PC-9 (cell line): Measurements from ENCODE around the gene OR2T34. TPM values are rescaled to one million over a fixed set of nuclear protein-coding genes. Genes with fewer than 3 reads are reported as not detected.

Experiments used
- BruUV-seq: library from RNA; stranded (reverse); fragments of 400-500 nt; replicated peaks from 2 replicates; lab custom pipeline; 2021; lab: Mats Ljungman, UMichigan
- CTCF ChIA-PET: fragments of 300-600 bp; sonication (Branson Sonifier 250); formaldehyde crosslinking; loops from one replicate; lab custom pipeline; 2022; ENCODE audit warnings: antibody characterized with exemption; lab: Charles Lee
- POLR2A ChIA-PET: fragments of 300-600 bp; sonication (Branson Sonifier 250); formaldehyde crosslinking; loops from one replicate; lab custom pipeline; 2022; ENCODE audit warnings: antibody characterized with exemption; ENCODE audit not compliant: unreplicated experiment; lab: Charles Lee
- DNase-seq, 2 experiments: peaks; one replicate each; pipeline versions ENCODE4 v3.0.0 to v3.0.0-alpha.2; 2015 to 2022; ENCODE audit warnings: mixed read lengths in 1 of 2
- H2AFZ ChIP-seq: fragments of 200-600 bp; sonication (generic); 2 replicates; pipeline ENCODE4 v1.8.1; 2017; ENCODE audit warnings: antibody characterized with exemption
- H3F3A ChIP-seq: fragments of 200-600 bp; sonication (generic); 2 replicates; pipeline ENCODE4 v1.8.1; 2017; ENCODE audit warnings: antibody characterized with exemption, mild to moderate bottlenecking, low read depth; ENCODE audit not compliant: insufficient read depth
- H3K27ac ChIP-seq: fragments of 200-600 bp; sonication (generic); 2 replicates; pipeline ENCODE4 v1.6.1; 2016; ENCODE audit warnings: mixed run types
- H3K27me3 ChIP-seq: fragments of 200-600 bp; sonication (generic); 2 replicates; pipeline ENCODE4 v1.6.1; 2016; ENCODE audit warnings: low read depth, mixed run types; ENCODE audit not compliant: insufficient read depth
- H3K36me3 ChIP-seq: fragments of 200-600 bp; sonication (generic); 2 replicates; pipeline ENCODE4 v1.6.1; 2016; ENCODE audit warnings: low read depth, mixed run types
- H3K4me1 ChIP-seq: fragments of 200-600 bp; sonication (generic); replicated peaks from 2 replicates; pipeline ENCODE4 v1.6.1; 2016; ENCODE audit warnings: mixed run types; ENCODE audit not compliant: insufficient read depth
- H3K4me2 ChIP-seq: fragments of 200-600 bp; sonication (generic); 2 replicates; pipeline ENCODE4 v1.6.1; 2017; ENCODE audit warnings: mixed run types
- H3K4me3 ChIP-seq: fragments of 200-600 bp; sonication (generic); 2 replicates; pipeline ENCODE4 v1.6.1; 2016; ENCODE audit warnings: mixed run types
- H3K79me2 ChIP-seq: fragments of 200-600 bp; sonication (generic); 2 replicates; pipeline ENCODE4 v1.6.1; 2017; ENCODE audit warnings: low read depth, mixed run types
- H3K9me2 ChIP-seq: fragments of 200-600 bp; sonication (generic); 2 replicates; pipeline ENCODE4 v1.8.1; 2017; ENCODE audit warnings: mild to moderate bottlenecking; ENCODE audit not compliant: insufficient read depth
- H3K9me3 ChIP-seq: fragments of 200-600 bp; sonication (generic); 2 replicates; pipeline ENCODE4 v1.8.1; 2016; ENCODE audit warnings: low read depth; ENCODE audit not compliant: insufficient read depth
- H4K20me1 ChIP-seq: fragments of 200-600 bp; sonication (generic); 2 replicates; pipeline ENCODE4 v1.8.1; 2017; ENCODE audit not compliant: insufficient read depth
- EZH2 ChIP-seq: fragments of 200-600 bp; sonication (generic); IDR thresholded peaks from 2 replicates; pipeline ENCODE4 v1.8.0; 2017; ENCODE audit warnings: antibody characterized with exemption, low read depth
- intact Hi-C: fragments of 100-400 bp; cut with micrococcal nuclease; formaldehyde crosslinking; loops from one replicate; pipeline ENCODE4 v1.10.0; 2022; ENCODE audit not compliant: unreplicated experiment
- total RNA-seq: library from RNA; stranded (reverse); gene quantifications from 2 replicates; pipeline ENCODE4 v1.2.3, GENCODE V29; 2021
- TF ChIP-seq, protein P1 (sequence below): fragments of 200-600 bp; sonication (generic); conservative IDR thresholded peaks from 2 replicates; pipeline ENCODE4 v1.6.1; 2017; ENCODE audit warnings: mixed run types, antibody characterized with exemption, mild to moderate bottlenecking, moderate library complexity

Gene OR2T34
- total RNA-seq, 1 experiment from 2014 or later = not detected

DNA sequence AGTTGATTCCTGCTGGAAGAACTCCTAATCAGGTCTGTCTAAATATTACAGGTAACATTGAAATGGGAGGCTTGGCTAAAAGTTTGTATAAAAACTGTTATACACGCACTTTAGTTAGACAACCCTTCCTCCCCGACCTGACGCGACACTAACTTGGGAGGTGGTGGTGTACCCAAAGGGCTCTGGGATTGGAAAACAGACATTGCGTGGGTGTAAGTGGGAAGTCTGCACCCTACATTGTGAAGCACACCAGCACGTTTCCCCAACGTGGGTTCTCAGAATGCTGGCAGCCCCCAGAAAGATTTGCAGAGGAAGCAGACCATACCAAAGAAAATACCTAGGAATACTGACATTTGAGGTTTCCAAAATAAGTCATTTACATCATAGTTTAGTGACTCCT, 43.6 kb upstream of the OR2T34 start:
- Histone ChIP-seq H3K4me3 (no peak overlapping the region), H3K9me2 (no peaks in the 10 kb centered on the region), H3K27me3 (no peaks in the 10 kb centered on the region), H3K9me3 (no peaks in the 10 kb centered on the region), H3K4me2 (no peak overlapping the region), H3K36me3 (no peaks in the 10 kb centered on the region), H3K27ac (no peak overlapping the region), H3F3A (no peaks in the 10 kb centered on the region), H4K20me1 (no peaks in the 10 kb centered on the region), H2AFZ (no peak overlapping the region), H3K79me2 (no peaks in the 10 kb centered on the region), H3K4me1 (no peaks in the 10 kb centered on the region)
- intact Hi-C loops = no loop called here
- BruUV-seq = no TSS peak
- no peak for DNase-seq
- ChIA-PET POLR2A (no interaction called here), CTCF (no interaction called here)
- no peak for TF ChIP-seq EZH2
- TF ChIP-seq, protein P1, sequence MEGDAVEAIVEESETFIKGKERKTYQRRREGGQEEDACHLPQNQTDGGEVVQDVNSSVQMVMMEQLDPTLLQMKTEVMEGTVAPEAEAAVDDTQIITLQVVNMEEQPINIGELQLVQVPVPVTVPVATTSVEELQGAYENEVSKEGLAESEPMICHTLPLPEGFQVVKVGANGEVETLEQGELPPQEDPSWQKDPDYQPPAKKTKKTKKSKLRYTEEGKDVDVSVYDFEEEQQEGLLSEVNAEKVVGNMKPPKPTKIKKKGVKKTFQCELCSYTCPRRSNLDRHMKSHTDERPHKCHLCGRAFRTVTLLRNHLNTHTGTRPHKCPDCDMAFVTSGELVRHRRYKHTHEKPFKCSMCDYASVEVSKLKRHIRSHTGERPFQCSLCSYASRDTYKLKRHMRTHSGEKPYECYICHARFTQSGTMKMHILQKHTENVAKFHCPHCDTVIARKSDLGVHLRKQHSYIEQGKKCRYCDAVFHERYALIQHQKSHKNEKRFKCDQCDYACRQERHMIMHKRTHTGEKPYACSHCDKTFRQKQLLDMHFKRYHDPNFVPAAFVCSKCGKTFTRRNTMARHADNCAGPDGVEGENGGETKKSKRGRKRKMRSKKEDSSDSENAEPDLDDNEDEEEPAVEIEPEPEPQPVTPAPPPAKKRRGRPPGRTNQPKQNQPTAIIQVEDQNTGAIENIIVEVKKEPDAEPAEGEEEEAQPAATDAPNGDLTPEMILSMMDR = no peak

DNA sequence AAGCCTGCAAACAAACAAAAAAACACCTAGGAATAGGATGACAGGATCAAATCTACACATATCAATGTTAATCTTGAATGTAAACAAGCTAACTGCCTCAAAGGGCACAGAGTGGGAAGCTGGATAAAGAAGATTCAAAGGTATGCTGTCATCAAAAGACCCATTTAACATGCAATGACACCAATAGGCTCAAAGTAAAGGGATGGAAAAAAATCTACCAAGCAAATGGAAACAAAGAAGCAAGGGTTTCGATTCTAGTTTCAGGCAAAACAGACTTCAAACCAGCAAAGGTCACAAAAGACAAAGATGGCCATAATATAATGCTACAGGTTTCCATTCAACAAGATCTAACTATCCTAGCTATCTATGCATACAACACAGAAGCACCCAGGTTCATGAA, 39.2 kb upstream of the OR2T34 start:
- intact Hi-C loops = no loop called here
- Histone ChIP-seq H3K4me3 (no peak overlapping the region), H3F3A (no peaks in the 10 kb centered on the region), H3K4me1 (no peaks in the 10 kb centered on the region), H3K27ac (no peak overlapping the region), H3K4me2 (no peak overlapping the region), H2AFZ (no peak overlapping the region), H3K27me3 (no peaks in the 10 kb centered on the region), H3K36me3 (no peaks in the 10 kb centered on the region), H3K9me3 (no peaks in the 10 kb centered on the region), H3K9me2 (no peaks in the 10 kb centered on the region), H4K20me1 (no peaks in the 10 kb centered on the region), H3K79me2 (no peaks in the 10 kb centered on the region)
- BruUV-seq = no TSS peak
- TF ChIP-seq, protein P1 = no peak
- no peak for TF ChIP-seq EZH2
- no peak for DNase-seq
- ChIA-PET CTCF (no interaction called here), POLR2A (no interaction called here)

DNA sequence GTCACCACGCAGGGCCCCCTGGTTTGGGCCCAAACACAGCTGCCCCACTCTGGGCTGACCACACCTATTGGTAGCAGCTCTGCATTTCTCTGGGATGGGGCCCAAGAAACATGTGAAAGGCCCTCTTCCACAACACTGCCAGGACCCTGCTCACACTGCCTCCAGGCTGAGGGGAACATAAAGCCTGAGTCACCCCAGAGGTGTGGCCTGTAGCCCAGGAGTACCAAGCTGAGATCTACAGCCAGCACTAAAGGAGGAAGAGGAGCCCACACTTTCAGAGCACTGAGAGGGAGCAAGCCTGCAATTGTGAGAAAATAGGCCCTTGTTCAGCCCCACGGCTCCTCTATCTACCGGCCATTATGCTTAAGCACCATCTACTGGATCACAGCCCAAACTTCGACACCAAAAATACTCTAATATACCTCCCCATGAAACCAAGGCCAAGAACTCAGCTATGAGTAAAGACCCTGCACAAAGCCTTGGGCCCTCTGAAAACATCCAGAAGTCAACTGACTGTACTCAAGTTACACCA, 37.4 kb upstream of the OR2T34 start:
- Histone ChIP-seq H2AFZ (no peak overlapping the region), H3K4me3 (no peak overlapping the region), H3K9me2 (no peaks in the 10 kb centered on the region), H4K20me1 (no peaks in the 10 kb centered on the region), H3K9me3 (no peaks in the 10 kb centered on the region), H3K4me1 (no peaks in the 10 kb centered on the region), H3K36me3 (no peaks in the 10 kb centered on the region), H3F3A (no peaks in the 10 kb centered on the region), H3K79me2 (no peaks in the 10 kb centered on the region), H3K27me3 (no peaks in the 10 kb centered on the region), H3K4me2 (no peak overlapping the region), H3K27ac (no peak overlapping the region)
- TF ChIP-seq, protein P1 = no peak
- TF ChIP-seq EZH2 = no peak
- ChIA-PET CTCF (no interaction called here), POLR2A (no interaction called here)
- intact Hi-C loops = no loop called here
- BruUV-seq = no TSS peak
- DNase-seq = no peak
